Heart right ventricle (tissue), 16 donors: ENCODE data around the gene HIP1R. TPM values are rescaled to one million over a fixed set of nuclear protein-coding genes. Genes with fewer than 3 reads are reported as not detected.
"Not testable (repeated sequence)": the region's sequence is repeated elsewhere in the genome, so short reads cannot be mapped to it uniquely, and the experiment has no call there.

Source experiments
- ATAC-seq, 8 donors: fragments of 200-7000 bp; cut with Tn5 transposase; one replicate each; pipeline ENCODE4 v1.9.1; 2020; ENCODE audit warnings: mild to moderate bottlenecking in 8 of 8, moderate library complexity in 8 of 8, moderate number of reproducible peaks in 1 of 8
- DNase-seq, 2 donors: peaks; one replicate each; pipeline ENCODE4 v3.0.0-alpha.2; 2020
- H3K27ac ChIP-seq, 10 donors: fragments of 200-600 bp; sonication (generic) in 2 of 10; one replicate each; pipeline versions ENCODE4 v1.5.0 to v1.8.0; 2020 to 2022; ENCODE audit warnings: mild to moderate bottlenecking in 3 of 10
- H3K27me3 ChIP-seq, 7 donors: fragments of 200-600 bp; one replicate each; pipeline ENCODE4 v1.8.0; 2021 to 2022; ENCODE audit warnings: mild to moderate bottlenecking in 2 of 7
- H3K36me3 ChIP-seq, 9 donors: fragments of 200-600 bp; sonication (generic) in 1 of 9; one replicate each; pipeline versions ENCODE4 v1.5.0 to v1.8.0; 2020 to 2022; ENCODE audit warnings: mild to moderate bottlenecking in 2 of 9
- H3K4me1 ChIP-seq, 9 donors: fragments of 200-600 bp; sonication (generic) in 1 of 9; one replicate each; pipeline versions ENCODE4 v1.5.0 to v1.8.0; 2020 to 2022; ENCODE audit warnings: mild to moderate bottlenecking in 4 of 9
- H3K4me3 ChIP-seq, 10 donors: fragments of 200-600 bp; sonication (generic) in 2 of 10; one replicate each; pipeline versions ENCODE4 v1.5.0 to v1.8.0; 2020 to 2022; ENCODE audit warnings: mild to moderate bottlenecking in 7 of 10, moderate library complexity in 2 of 10
- H3K9me3 ChIP-seq, 11 donors: fragments of 200-600 bp in 10 of 11; sonication (generic) in 2 of 11; one replicate each; pipeline versions ENCODE4 v1.5.0 to v1.8.0; 2013 to 2022; ENCODE audit warnings: mild to moderate bottlenecking in 2 of 11, control low read depth in 1 of 11, moderate library complexity in 1 of 11
- WGBS, 2 donors: extraction: QIAGEN DNeasy Blood & Tissue Kit; methylation state at CpG; one replicate each; pipeline ENCODE4 v1.1.7; 2013; ENCODE audit warnings: inconsistent platforms in 1 of 2; 5-methylcytosine and 5-hydroxymethylcytosine counted together
- intact Hi-C, 10 donors: fragments of 100-400 bp; cut with DNase I; formaldehyde crosslinking; loops; one replicate each; pipeline versions ENCODE4 v1.11.1 to v1.14.2; 2022
- polyA plus RNA-seq, 2 donors: library from polyadenylated mRNA; stranded (reverse); fragments of 200-250 nt; gene quantifications; one replicate each; pipeline ENCODE4 v1.2.3, GENCODE V29; 2013
- total RNA-seq, 10 donors: library from RNA; stranded (reverse); fragmentation: NEBNext Ultra II Directional in 3 of 10; extraction: Animal tissue kit (Norgen Biotek cat#: 25700) in 3 of 10; gene quantifications; one replicate each; pipeline versions ENCODE4 v1.2.1 to v1.2.4, GENCODE V29; 2021 to 2023
- TF ChIP-seq, protein P1 (sequence below), 9 donors: fragments of 200-600 bp; sonication (generic) in 2 of 9; IDR thresholded peaks; one replicate each; pipeline versions ENCODE4 v1.5.0 to v1.8.0; 2021 to 2022; ENCODE audit warnings: antibody characterized with exemption in 9 of 9, mild to moderate bottlenecking in 5 of 9, moderate library complexity in 1 of 9
- donor health status: Arrhythmogenic right ventricular cardiomyopathy.
- donor health status: ischemic (EF 13 %, LVEDD 7.1; RV severe dilation, severe dysfunction).
- donor health status: healthy with polysubstance abuse.
- donor health status: DM: no; HTN: yes; CAD: no.
- donor health status: DM: no; HTN: no; CAD: no.
- donor health status: ischemic (EF 25% LVEDD 6.9; RV normal size, moderate dysfunction).
- donor health status: ischemic (EF 25% LVEDD 5.7; RV mildly dilated, moderate dysfunction).
- donor health status: healthy.
- donor health status: DM: yes; HTN: yes; CAD: no.
- donor health status: Ischemic cardiomyopathy.
- donor health status: ischemic (EF 35%, LVEDD 5.7; RV mildly dilated, moderate dysfunction).
- donor health status: nonischemic (EF 11% LVEDD 7.7; RV severe dilation, severe dysfunction).
- donor health status: DM: yes; HTN: yes; CAD: no.
- donor health status: PGD.
- donor health status: ischemic (EF 29% LVEDD 5.4; RV normal size, mild dysfunction).
- donor health status: nonischemic (EF 23%, LVEDD 6.1; RV moderate dilation, normal function).

The HIP1R gene
- total and polyA plus RNA-seq, 12 donors: 13.7 to 37.7 (median 18.0) TPM

DNA sequence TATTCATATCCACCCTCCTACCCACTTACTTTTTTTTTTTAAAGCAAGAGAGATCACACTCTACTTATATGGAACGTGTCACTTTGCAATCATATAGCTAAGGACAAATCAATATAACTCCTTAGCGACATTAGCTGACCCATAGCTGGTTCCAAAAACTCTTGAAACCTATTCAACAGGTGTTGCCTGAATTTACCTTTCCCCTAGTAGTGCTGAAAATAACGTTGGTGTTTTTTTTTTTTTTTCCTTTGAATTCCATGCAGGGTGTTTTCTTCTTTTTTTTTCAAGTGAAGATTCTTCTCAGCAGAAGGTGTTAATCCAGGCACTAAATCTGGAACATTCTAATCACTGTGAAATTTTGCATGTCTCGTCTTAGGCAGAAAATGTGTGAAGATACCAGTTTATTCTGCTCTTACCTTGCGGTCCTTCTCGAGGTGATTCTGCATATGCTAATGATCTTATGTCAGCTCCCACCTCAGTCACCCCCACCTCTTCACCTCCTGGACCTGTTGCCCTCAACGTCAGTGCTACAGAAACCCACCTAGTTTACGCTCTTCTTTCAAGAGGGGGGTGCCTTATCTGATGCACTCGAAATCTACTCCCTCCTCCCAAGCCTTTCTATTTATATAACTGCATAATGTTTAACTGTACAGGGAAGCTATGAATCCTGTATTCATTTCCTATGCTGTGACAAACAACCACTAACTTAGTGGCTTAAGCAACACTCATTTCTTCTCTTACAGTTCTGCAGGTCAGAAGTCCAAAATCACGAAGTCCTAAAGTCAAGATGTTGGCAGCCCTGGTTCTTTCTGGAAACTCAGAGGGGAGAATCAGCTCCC is 67.8 kb downstream of the HIP1R start:
- Histone ChIP-seq H3K4me3 (no peak overlapping the region), H3K27me3 (no peaks in the 10 kb centered on the region), H3K9me3 (no peaks in the 10 kb centered on the region), H3K36me3 (no peaks in the 10 kb centered on the region), H3K27ac (no peak overlapping the region), H3K4me1 (peaks cover 0 to 32% (median 6%) of the 10 kb centered on the region in 9 donors)
- ATAC-seq (peak in 1 of 8 donors; percentile 20), DNase-seq (no peak)
- WGBS, 2 donors: 34 to 42% methylated on average over 10 of the region's 10 CpGs
- intact Hi-C loops: no loop called here
- TF ChIP-seq, protein P1, sequence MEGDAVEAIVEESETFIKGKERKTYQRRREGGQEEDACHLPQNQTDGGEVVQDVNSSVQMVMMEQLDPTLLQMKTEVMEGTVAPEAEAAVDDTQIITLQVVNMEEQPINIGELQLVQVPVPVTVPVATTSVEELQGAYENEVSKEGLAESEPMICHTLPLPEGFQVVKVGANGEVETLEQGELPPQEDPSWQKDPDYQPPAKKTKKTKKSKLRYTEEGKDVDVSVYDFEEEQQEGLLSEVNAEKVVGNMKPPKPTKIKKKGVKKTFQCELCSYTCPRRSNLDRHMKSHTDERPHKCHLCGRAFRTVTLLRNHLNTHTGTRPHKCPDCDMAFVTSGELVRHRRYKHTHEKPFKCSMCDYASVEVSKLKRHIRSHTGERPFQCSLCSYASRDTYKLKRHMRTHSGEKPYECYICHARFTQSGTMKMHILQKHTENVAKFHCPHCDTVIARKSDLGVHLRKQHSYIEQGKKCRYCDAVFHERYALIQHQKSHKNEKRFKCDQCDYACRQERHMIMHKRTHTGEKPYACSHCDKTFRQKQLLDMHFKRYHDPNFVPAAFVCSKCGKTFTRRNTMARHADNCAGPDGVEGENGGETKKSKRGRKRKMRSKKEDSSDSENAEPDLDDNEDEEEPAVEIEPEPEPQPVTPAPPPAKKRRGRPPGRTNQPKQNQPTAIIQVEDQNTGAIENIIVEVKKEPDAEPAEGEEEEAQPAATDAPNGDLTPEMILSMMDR (IDR thresholded peaks at IDR 0.05): no peak

DNA sequence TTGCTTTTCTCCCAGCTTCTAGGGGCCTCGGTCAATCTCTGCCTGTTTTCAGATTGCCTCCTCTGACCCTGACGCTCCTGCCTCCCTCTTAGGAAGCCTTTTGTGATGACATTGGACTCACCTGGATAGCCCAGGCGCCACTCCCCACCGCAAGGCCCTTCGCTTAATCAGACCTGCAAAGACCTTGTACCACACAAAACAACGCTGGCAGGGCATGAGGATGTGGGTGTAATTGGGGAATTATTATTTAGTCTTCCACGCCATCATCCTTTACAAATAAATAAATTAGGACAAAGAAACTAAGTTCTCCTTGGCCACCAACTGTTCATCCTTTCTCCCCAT is 68.4 kb downstream of the HIP1R start:
- intact Hi-C loops: no loop called here
- H3K9me3 ChIP-seq: no peaks in the 10 kb centered on the region
- DNase-seq: no peak
- no peak overlapping the region for H3K4me3 ChIP-seq
- H3K36me3 ChIP-seq: no peaks in the 10 kb centered on the region
- peaks cover 0 to 27% (median 6%) of the 10 kb centered on the region in 9 donors for H3K4me1 ChIP-seq
- TF ChIP-seq, protein P1 (IDR thresholded peaks at IDR 0.05): no peak
- peak in 1 of 8 donors; percentile 35 for ATAC-seq
- WGBS, 2 donors: 69% methylated on average over 7 of the region's 7 CpGs
- no peak overlapping the region for H3K27ac ChIP-seq
- no peaks in the 10 kb centered on the region for H3K27me3 ChIP-seq

DNA sequence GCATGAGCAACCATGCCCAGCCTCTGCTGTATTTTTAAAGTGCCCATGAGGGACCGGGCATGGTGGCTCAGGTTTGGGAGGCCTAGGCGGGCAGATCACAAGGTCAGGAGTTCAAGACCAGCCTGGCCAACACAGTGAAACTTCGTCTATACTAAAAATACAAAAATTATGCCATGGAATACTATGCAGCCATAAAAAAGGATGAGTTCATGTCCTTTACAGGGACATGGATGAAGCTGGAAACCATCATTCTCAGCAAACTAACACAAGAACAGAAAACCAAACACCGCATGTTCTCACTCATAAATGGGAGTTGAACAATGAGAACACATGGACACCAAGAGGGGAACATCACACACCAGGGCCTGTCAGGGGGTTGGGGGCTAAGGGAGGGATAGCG is 70.0 kb downstream of the HIP1R start:
- H3K4me1 ChIP-seq: peaks cover 0 to 30% (median 7%) of the 10 kb centered on the region in 9 donors
- H3K36me3 ChIP-seq, H3K9me3 ChIP-seq, H3K27me3 ChIP-seq, H3K27ac ChIP-seq, intact Hi-C loops, ATAC-seq, DNase-seq, H3K4me3 ChIP-seq: not testable (repeated sequence)
- 96 to 97% methylated on average over 5 of the region's 5 CpGs for WGBS, 2 donors

DNA sequence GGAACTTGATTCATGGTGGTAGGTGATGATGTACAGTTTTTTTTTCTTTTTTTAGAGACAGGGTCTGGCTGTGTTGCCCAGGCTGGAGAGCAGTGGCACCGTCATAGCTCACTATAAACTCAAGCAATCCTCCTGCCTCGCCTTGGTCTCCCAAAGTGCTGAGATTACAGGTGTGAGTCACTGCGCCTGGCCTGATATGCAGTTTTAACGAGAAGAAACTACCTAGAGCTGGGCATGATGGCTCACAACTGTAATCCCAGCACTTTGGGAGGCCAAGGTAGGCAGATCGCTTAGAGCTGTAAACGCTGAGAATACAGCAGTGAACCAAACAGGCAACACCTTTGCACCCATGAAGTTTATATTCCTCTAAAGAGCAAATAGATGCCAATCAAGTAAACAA is 73.7 kb downstream of the HIP1R start:
- no peak for DNase-seq
- intact Hi-C loops: no loop called here
- H3K4me1 ChIP-seq: peaks cover 0 to 17% (median 7%) of the 10 kb centered on the region in 9 donors
- no peak overlapping the region for H3K4me3 ChIP-seq
- no peaks in the 10 kb centered on the region for H3K9me3 ChIP-seq
- no peaks in the 10 kb centered on the region for H3K36me3 ChIP-seq
- 66 to 78% methylated on average over 6 of the region's 6 CpGs for WGBS, 2 donors
- TF ChIP-seq, protein P1 (IDR thresholded peaks at IDR 0.05): no peak
- peak overlapping the region in 4 of 10 donors; percentile 65 to 86 (median 78) for H3K27ac ChIP-seq
- H3K27me3 ChIP-seq: no peaks in the 10 kb centered on the region
- ATAC-seq: peak in 2 of 8 donors; percentile 12 to 16
